SK-N-SH (cell line): ENCODE results near the gene GATD1. TPM values are rescaled to one million over a fixed set of nuclear protein-coding genes. Genes with fewer than 3 reads are reported as not detected.
A peak's percentile ranks its signal among the peaks of the same experiment; 100 is the strongest.

ENCODE experiments used
- CTCF ChIA-PET: fragments of 300-600, 350-600 bp; formaldehyde crosslinking; extraction: SDS; loops from one replicate; lab custom pipeline; 2021; lab: Yijun Ruan, JAX
- POLR2A ChIA-PET: fragments of 350-600 bp; sonication (Branson Sonifier 250); formaldehyde crosslinking; extraction: SDS; loops from one replicate; lab custom pipeline; 2020; ENCODE audit warnings: antibody characterized with exemption, inconsistent platforms; lab: Yijun Ruan, JAX
- DNase-seq: peaks from one replicate; pipeline ENCODE4 v3.0.0; 2012
- H2AFZ ChIP-seq: fragments of 200-600 bp; sonication (generic); 2 replicates; pipeline ENCODE4 v1.8.1; 2016; ENCODE audit warnings: antibody characterized with exemption, mild to moderate bottlenecking, low read depth
- H3F3A ChIP-seq: fragments of 200-600 bp; sonication (generic); replicated peaks from 2 replicates; pipeline ENCODE3; 2016; ENCODE audit warnings: antibody characterized with exemption, mild to moderate bottlenecking; ENCODE audit not compliant: insufficient read depth
- H3K27ac ChIP-seq, 2 experiments: fragments of 200-500 bp in 1 of 2; fragments of 200-600 bp in 1 of 2; sonication (Bioruptor generic) in 1 of 2; sonication (generic), shearing (Covaris generic) in 1 of 2; 2 replicates each; pipeline versions ENCODE4 v1.5.1 to v1.6.1; 2014 to 2016; ENCODE audit warnings: low read depth in 2 of 2, inconsistent platforms in 1 of 2, low read length in 1 of 2, mild to moderate bottlenecking in 1 of 2, mixed read lengths in 1 of 2
- H3K27me3 ChIP-seq: fragments of 200-600 bp; sonication (generic), shearing (Covaris generic); 2 replicates; pipeline ENCODE4 v1.6.1; 2016; ENCODE audit warnings: mixed run types; ENCODE audit not compliant: insufficient read depth
- H3K36me3 ChIP-seq, 2 experiments: fragments of 200-500 bp in 1 of 2; fragments of 200-600 bp in 1 of 2; sonication (Bioruptor generic) in 1 of 2; sonication (generic) in 1 of 2; replicated peaks in 1 of 2; 2 replicates each; pipeline versions ENCODE3 to v1.5.1; 2014 to 2016; ENCODE audit warnings: low read length in 1 of 2, mild to moderate bottlenecking in 1 of 2; ENCODE audit not compliant: insufficient read depth in 2 of 2, control insufficient read depth in 1 of 2
- H3K4me1 ChIP-seq, 2 experiments: fragments of 200-500 bp in 1 of 2; fragments of 200-600 bp in 1 of 2; sonication (Bioruptor generic) in 1 of 2; sonication (generic), shearing (Covaris generic) in 1 of 2; 2 replicates each; pipeline versions ENCODE4 v1.5.1 to v1.6.1; 2014 to 2016; ENCODE audit warnings: low read depth in 1 of 2, low read length in 1 of 2, mixed run types in 1 of 2; ENCODE audit not compliant: insufficient read depth in 2 of 2, control insufficient read depth in 1 of 2
- H3K4me2 ChIP-seq: fragments of 200-600 bp; sonication (generic), shearing (Covaris generic); 2 replicates; pipeline ENCODE4 v1.6.1; 2017; ENCODE audit warnings: mixed run types
- H3K4me3 ChIP-seq, 2 experiments: fragments of 200-500 bp in 1 of 2; fragments of 200-600 bp in 1 of 2; sonication (Bioruptor generic) in 1 of 2; sonication (generic), shearing (Covaris generic) in 1 of 2; 2 replicates each; pipeline versions ENCODE4 v1.5.1 to v1.8.1; 2014 to 2016; ENCODE audit warnings: low read depth in 2 of 2, inconsistent platforms in 1 of 2, low read length in 1 of 2, mild to moderate bottlenecking in 1 of 2, mixed read lengths in 1 of 2, moderate library complexity in 1 of 2
- H3K79me2 ChIP-seq: fragments of 200-600 bp; sonication (generic); 2 replicates; pipeline ENCODE4 v1.8.1; 2017; ENCODE audit warnings: mild to moderate bottlenecking; ENCODE audit not compliant: insufficient read depth
- H3K9ac ChIP-seq: fragments of 200-600 bp; sonication (generic); 2 replicates; pipeline ENCODE4 v1.6.1; 2017; ENCODE audit warnings: mixed run types
- H3K9me2 ChIP-seq: fragments of 200-600 bp; sonication (generic); 2 replicates; pipeline ENCODE4 v1.6.1; 2017; ENCODE audit warnings: mixed run types
- H3K9me3 ChIP-seq: fragments of 200-600 bp; sonication (generic); 2 replicates; pipeline ENCODE4 v1.6.1; 2017; ENCODE audit warnings: mixed run types, mild to moderate bottlenecking, moderate library complexity
- H4K20me1 ChIP-seq: fragments of 200-600 bp; sonication (generic); 2 replicates; pipeline ENCODE4 v1.6.1; 2017; ENCODE audit warnings: mild to moderate bottlenecking, mixed run types; ENCODE audit not compliant: insufficient read depth
- RCOR1 ChIP-seq: fragments of 150-350 bp; IDR thresholded peaks from 2 replicates; pipeline ENCODE4 v1.6.1; 2017; ENCODE audit warnings: antibody characterized with exemption, low read length
- SIN3A ChIP-seq: IDR thresholded peaks from 2 replicates; pipeline ENCODE4 v1.6.1; 2012; ENCODE audit warnings: low read depth, mild to moderate bottlenecking, low read length, moderate library complexity, borderline replicate concordance
- WGBS: methylation state at CpG from one replicate; pipeline ENCODE4 v1.1.6; 2017; ENCODE audit warnings: low lambda C conversion rate; 5-methylcytosine and 5-hydroxymethylcytosine counted together
- polyA plus RNA-seq, 3 experiments: library from polyadenylated mRNA; depleted of rRNA; stranded (reverse); fragments of >200 nt; gene quantifications; 2 replicates each; pipeline ENCODE4 v1.2.3, GENCODE V29; 2012
- TF ChIP-seq, protein P1 (sequence below): fragments of 150-350 bp; IDR thresholded peaks from 2 replicates; pipeline ENCODE4 v1.6.1; 2017; ENCODE audit warnings: antibody characterized with exemption, low read length, low read depth, borderline replicate concordance
- TF ChIP-seq, protein P2 (sequence below): IDR thresholded peaks from 2 replicates; pipeline ENCODE4 v1.6.1; 2012; ENCODE audit warnings: mild to moderate bottlenecking, low read depth, low read length, moderate library complexity

GATD1 gene
- polyA plus RNA-seq, 1 of the 3 experiments (the other 2 are of a cell fraction) = 86.2 TPM

DNA sequence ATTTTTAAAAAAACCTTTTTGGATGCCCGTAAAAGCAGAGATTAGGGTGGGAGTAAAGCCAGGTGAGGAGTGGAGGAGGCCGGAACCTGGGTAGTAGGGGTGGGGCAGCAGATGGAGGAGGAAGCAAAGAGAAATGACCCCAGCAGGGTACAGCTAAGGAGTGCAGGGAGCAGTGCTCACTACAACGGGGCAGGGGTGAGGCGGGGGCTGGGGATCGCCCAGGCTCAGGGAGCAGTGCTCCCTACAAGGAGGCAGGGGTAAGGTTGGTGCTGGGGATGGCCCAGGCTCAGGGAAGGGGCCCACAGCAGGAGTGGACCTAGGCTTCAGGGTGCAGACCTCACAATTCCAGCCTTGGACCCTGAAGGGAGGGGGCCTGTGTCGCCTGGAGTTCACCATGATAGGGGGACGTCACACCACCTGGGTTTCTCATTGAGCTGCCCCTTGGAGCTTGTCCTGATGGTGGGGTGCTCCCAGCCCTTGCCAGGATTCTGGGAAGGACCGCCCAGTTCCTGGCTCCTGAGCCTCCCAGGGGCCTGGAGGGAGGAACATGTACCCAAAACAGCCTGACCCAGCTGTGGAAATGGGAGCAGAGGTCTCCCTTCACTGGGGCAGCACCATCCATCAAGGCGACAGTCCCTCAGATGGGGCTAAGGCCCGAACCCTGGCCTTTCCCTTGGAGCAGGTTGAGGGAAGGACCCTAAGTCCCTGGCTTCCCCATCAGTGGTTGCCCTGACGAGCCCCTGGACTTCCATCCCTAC lies 38.6 kb upstream of the GATD1 start:
- 85% methylated on average over 6 of the region's 11 CpGs for WGBS
- peaks cover 27 to 28% of the 10 kb centered on the region in 2 experiments for H3K36me3 ChIP-seq
- no peaks in the 10 kb centered on the region for H3K9me2 ChIP-seq
- peaks cover 30% of the 10 kb centered on the region for H4K20me1 ChIP-seq
- no peaks in the 10 kb centered on the region for H3K27me3 ChIP-seq
- H2AFZ ChIP-seq = no peak overlapping the region
- peaks cover 34% of the 10 kb centered on the region for H3K79me2 ChIP-seq
- no peak overlapping the region for H3K27ac ChIP-seq
- H3K9me3 ChIP-seq = no peaks in the 10 kb centered on the region
- TF ChIP-seq, protein P1, sequence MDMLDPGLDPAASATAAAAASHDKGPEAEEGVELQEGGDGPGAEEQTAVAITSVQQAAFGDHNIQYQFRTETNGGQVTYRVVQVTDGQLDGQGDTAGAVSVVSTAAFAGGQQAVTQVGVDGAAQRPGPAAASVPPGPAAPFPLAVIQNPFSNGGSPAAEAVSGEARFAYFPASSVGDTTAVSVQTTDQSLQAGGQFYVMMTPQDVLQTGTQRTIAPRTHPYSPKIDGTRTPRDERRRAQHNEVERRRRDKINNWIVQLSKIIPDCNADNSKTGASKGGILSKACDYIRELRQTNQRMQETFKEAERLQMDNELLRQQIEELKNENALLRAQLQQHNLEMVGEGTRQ = no peak
- no peak for TF ChIP-seq RCOR1
- ChIA-PET POLR2A (no interaction called here), CTCF (interaction anchor here (1.3 kb wide), 1 partner anchor 109 kb away, joined by 5 read pairs; no protein-coding TSS in a partner anchor)
- H3K9ac ChIP-seq = no peak overlapping the region
- H3K4me3 ChIP-seq = no peak overlapping the region
- no peak overlapping the region for H3K4me2 ChIP-seq
- no peak for DNase-seq
- H3F3A ChIP-seq = peaks cover 31% of the 10 kb centered on the region
- peaks cover 2 to 28% of the 10 kb centered on the region in 2 experiments; a peak in 2 of 4 replicates for H3K4me1 ChIP-seq

GRCh38 chr11:813456-814096 lies 36.3 kb upstream of the GATD1 start:
- Histone ChIP-seq H3K4me2 (no peak overlapping the region), H3K9ac (no peak overlapping the region), H3F3A (peaks cover 34% of the 10 kb centered on the region), H4K20me1 (peaks cover 30% of the 10 kb centered on the region), H2AFZ (no peak overlapping the region), H3K9me2 (no peaks in the 10 kb centered on the region), H3K27me3 (no peaks in the 10 kb centered on the region), H3K9me3 (no peaks in the 10 kb centered on the region), H3K79me2 (peaks cover 39% of the 10 kb centered on the region), H3K36me3 (peaks cover 27 to 28% of the 10 kb centered on the region in 2 experiments), H3K4me3 (no peak overlapping the region), H3K27ac (no peak overlapping the region), H3K4me1 (peaks cover under 1 to 21% of the 10 kb centered on the region in 2 experiments; a peak in 2 of 4 replicates)
- ChIA-PET POLR2A (no interaction called here), CTCF (no interaction called here)
- DNase-seq = no peak
- peak; percentile 36; the same call in 1 of the 2 replicates for TF ChIP-seq SIN3A
- TF ChIP-seq, protein P2, sequence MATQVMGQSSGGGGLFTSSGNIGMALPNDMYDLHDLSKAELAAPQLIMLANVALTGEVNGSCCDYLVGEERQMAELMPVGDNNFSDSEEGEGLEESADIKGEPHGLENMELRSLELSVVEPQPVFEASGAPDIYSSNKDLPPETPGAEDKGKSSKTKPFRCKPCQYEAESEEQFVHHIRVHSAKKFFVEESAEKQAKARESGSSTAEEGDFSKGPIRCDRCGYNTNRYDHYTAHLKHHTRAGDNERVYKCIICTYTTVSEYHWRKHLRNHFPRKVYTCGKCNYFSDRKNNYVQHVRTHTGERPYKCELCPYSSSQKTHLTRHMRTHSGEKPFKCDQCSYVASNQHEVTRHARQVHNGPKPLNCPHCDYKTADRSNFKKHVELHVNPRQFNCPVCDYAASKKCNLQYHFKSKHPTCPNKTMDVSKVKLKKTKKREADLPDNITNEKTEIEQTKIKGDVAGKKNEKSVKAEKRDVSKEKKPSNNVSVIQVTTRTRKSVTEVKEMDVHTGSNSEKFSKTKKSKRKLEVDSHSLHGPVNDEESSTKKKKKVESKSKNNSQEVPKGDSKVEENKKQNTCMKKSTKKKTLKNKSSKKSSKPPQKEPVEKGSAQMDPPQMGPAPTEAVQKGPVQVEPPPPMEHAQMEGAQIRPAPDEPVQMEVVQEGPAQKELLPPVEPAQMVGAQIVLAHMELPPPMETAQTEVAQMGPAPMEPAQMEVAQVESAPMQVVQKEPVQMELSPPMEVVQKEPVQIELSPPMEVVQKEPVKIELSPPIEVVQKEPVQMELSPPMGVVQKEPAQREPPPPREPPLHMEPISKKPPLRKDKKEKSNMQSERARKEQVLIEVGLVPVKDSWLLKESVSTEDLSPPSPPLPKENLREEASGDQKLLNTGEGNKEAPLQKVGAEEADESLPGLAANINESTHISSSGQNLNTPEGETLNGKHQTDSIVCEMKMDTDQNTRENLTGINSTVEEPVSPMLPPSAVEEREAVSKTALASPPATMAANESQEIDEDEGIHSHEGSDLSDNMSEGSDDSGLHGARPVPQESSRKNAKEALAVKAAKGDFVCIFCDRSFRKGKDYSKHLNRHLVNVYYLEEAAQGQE = no peak
- WGBS = 85% methylated on average over 3 of the region's 9 CpGs
